Right renal pelvis (tissue), 4 donors: ENCODE data around the gene LILRB5. TPM values are rescaled to one million over a fixed set of nuclear protein-coding genes. Genes with fewer than 3 reads are reported as not detected.

Source experiments
- polyA plus RNA-seq, 4 donors: library from polyadenylated mRNA; unstranded; fragments of 120-200 nt; gene quantifications; one replicate each; pipeline ENCODE4 v1.2.1, GENCODE V29; 2013; ENCODE audit not compliant: insufficient read length in 4 of 4

LILRB5 gene
- polyA plus RNA-seq, 4 donors, result 1.9 to 2.6 (median 2.1) TPM

Other genes with a start within 250 kb of the LILRB5 start
- under 1 TPM in 2 of 4 donors, not detected in 2; 0.17 to 0.18 TPM for gene VSTM1, start 193.4 kb downstream of the LILRB5 start, polyA plus RNA-seq
- gene TARM1, start 175.9 kb downstream of the LILRB5 start, polyA plus RNA-seq, result not detected
- gene OSCAR, start 156.5 kb downstream of the LILRB5 start, polyA plus RNA-seq, result under 1 TPM; 0.15 to 0.33 (median 0.21) TPM
- gene NDUFA3, start 154.4 kb downstream of the LILRB5 start, polyA plus RNA-seq, result 100 to 1,000 TPM; 103 to 139 (median 114) TPM
- gene TFPT, start 141.6 kb downstream of the LILRB5 start, polyA plus RNA-seq, result 10 to 100 TPM; 14.3 to 22.6 (median 14.4) TPM
- 10 to 100 TPM; 64.7 to 81.6 (median 67.2) TPM for gene PRPF31, start 141.5 kb downstream of the LILRB5 start, polyA plus RNA-seq
- 10 to 100 TPM; 61.5 to 76.2 (median 64.8) TPM for gene CNOT3, start 119.5 kb downstream of the LILRB5 start, polyA plus RNA-seq
- gene LENG1, start 97.6 kb downstream of the LILRB5 start, polyA plus RNA-seq, result 1 to 10 TPM; 7.9 to 9.6 (median 8.4) TPM
- gene TMC4, start 84.1 kb downstream of the LILRB5 start, polyA plus RNA-seq, result 10 to 100 TPM; 26.9 to 35.6 (median 33.7) TPM
- 10 to 100 TPM; 65.8 to 86.6 (median 70.3) TPM for gene MBOAT7, start 67.7 kb downstream of the LILRB5 start, polyA plus RNA-seq
- gene TSEN34, start 66.0 kb downstream of the LILRB5 start, polyA plus RNA-seq, result 10 to 100 TPM; 52.4 to 68.5 (median 54.5) TPM
- gene RPS9, start 56.4 kb downstream of the LILRB5 start, polyA plus RNA-seq, result 1,000 to 10,000 TPM; 1,225 to 2,135 (median 1,430) TPM
- 1 to 10 TPM in 2 of 4 donors, under 1 TPM in 2; 0.83 to 1.7 (median 1.1) TPM for gene LILRB3, start 34.3 kb downstream of the LILRB5 start, polyA plus RNA-seq
- under 1 TPM; 0.25 to 0.83 (median 0.65) TPM for gene LILRA6, start 14.5 kb downstream of the LILRB5 start, polyA plus RNA-seq
- gene LILRB2, start 23.8 kb upstream of the LILRB5 start, polyA plus RNA-seq, result 1 to 10 TPM in 2 of 4 donors, under 1 TPM in 2; 0.87 to 1.5 (median 1.0) TPM
- 1 to 10 TPM in 1 of 4 donors, under 1 TPM in 3; 0.17 to 1.2 (median 0.34) TPM for gene LILRA5, start 55.9 kb upstream of the LILRB5 start, polyA plus RNA-seq
- under 1 TPM in 3 of 4 donors, not detected in 1; 0.04 to 0.20 (median 0.12) TPM for gene LILRA4, start 81.9 kb upstream of the LILRB5 start, polyA plus RNA-seq
- 1 to 10 TPM; 3.3 to 5.6 (median 4.7) TPM for gene LAIR1, start 107.7 kb upstream of the LILRB5 start, polyA plus RNA-seq
- gene TTYH1, start 158.2 kb upstream of the LILRB5 start, polyA plus RNA-seq, result 10 to 100 TPM in 1 of 4 donors, 1 to 10 TPM in 3; 6.7 to 14.1 (median 8.1) TPM
- 100 to 1,000 TPM; 126 to 169 (median 150) TPM for gene LENG8, start 191.9 kb upstream of the LILRB5 start, polyA plus RNA-seq
- 1 to 10 TPM; 1.4 to 2.9 (median 1.8) TPM for gene LENG9, start 206.5 kb upstream of the LILRB5 start, polyA plus RNA-seq
- 10 to 100 TPM; 25.1 to 49.9 (median 30.2) TPM for gene CDC42EP5, start 216.0 kb upstream of the LILRB5 start, polyA plus RNA-seq
- under 1 TPM in 2 of 4 donors, not detected in 2; 0.21 to 0.49 TPM for gene LAIR2, start 245.6 kb upstream of the LILRB5 start, polyA plus RNA-seq